Naive thymus-derived CD4-positive, alpha-beta T cell (primary cell): Measurements from ENCODE around the gene CCDC69. TPM values are rescaled to one million over a fixed set of nuclear protein-coding genes. Genes with fewer than 3 reads are reported as not detected.

ENCODE experiments used
- ATAC-seq: fragments of 150-1000 bp; cut with Tn5 transposase; 2 replicates; pipeline ENCODE4 v1.10.0; 2021; ENCODE audit warnings: mild to moderate bottlenecking, moderate library complexity
- CTCF ChIA-PET: fragments of 350-600 bp; sonication (Branson Sonifier 250); formaldehyde crosslinking; loops from one replicate; lab custom pipeline; 2021; ENCODE audit warnings: antibody characterized with exemption; lab: Charles Lee
- POLR2A ChIA-PET: fragments of 350-600 bp; sonication (Branson Sonifier 250); formaldehyde crosslinking; loops from one replicate; lab custom pipeline; 2021; ENCODE audit warnings: antibody characterized with exemption, inconsistent platforms; lab: Charles Lee
- DNase-seq, 9 donors: peaks; one replicate each; pipeline versions ENCODE4 v3.0.0 to v3.0.0-alpha.2; 2020 to 2022; ENCODE audit warnings: mixed read lengths in 1 of 9
- H3K27ac ChIP-seq: one replicate; pipeline ENCODE4 v1.7.0; 2013; ENCODE audit warnings: mild to moderate bottlenecking, low read depth, low read length, moderate library complexity
- H3K27me3 ChIP-seq, 2 donors: one replicate each; pipeline ENCODE4 v1.7.0; 2013; ENCODE audit warnings: low read length in 2 of 2, mild to moderate bottlenecking in 2 of 2, moderate library complexity in 2 of 2; ENCODE audit not compliant: control insufficient read depth in 2 of 2, insufficient read depth in 2 of 2
- H3K36me3 ChIP-seq, 3 experiments: 1 replicate in 2 of 3; 2 replicates in 1 of 3; pipeline ENCODE4 v1.7.0; 2013; ENCODE audit warnings: low read length in 3 of 3, mild to moderate bottlenecking in 3 of 3, moderate library complexity in 1 of 3; ENCODE audit not compliant: insufficient read depth in 3 of 3, control insufficient read depth in 2 of 3
- H3K4me1 ChIP-seq, 2 donors: one replicate each; pipeline ENCODE4 v1.7.0; 2013; ENCODE audit warnings: low read length in 2 of 2, mild to moderate bottlenecking in 2 of 2, moderate library complexity in 1 of 2; ENCODE audit not compliant: control insufficient read depth in 2 of 2, insufficient read depth in 2 of 2
- H3K4me3 ChIP-seq: 2 replicates; pipeline ENCODE4 v1.7.0; 2013; ENCODE audit warnings: mild to moderate bottlenecking, low read length
- H3K9me3 ChIP-seq, 3 experiments: 1 replicate in 2 of 3; 2 replicates in 1 of 3; pipeline ENCODE4 v1.7.0; 2013; ENCODE audit warnings: low read length in 3 of 3; ENCODE audit not compliant: control insufficient read depth in 2 of 3
- H3K27ac Mint-ChIP-seq, 9 donors: one replicate each; pipeline ENCODE4 v1.8.0; 2020 to 2022; ENCODE audit warnings: mixed read lengths in 9 of 9, mild to moderate bottlenecking in 8 of 9, moderate library complexity in 5 of 9, inconsistent platforms in 2 of 9
- H3K27me3 Mint-ChIP-seq, 5 donors: one replicate each; pipeline ENCODE4 v1.8.0; 2021 to 2022; ENCODE audit warnings: mixed read lengths in 5 of 5, mild to moderate bottlenecking in 1 of 5
- H3K36me3 Mint-ChIP-seq, 5 donors: one replicate each; pipeline ENCODE4 v1.8.0; 2020 to 2022; ENCODE audit warnings: mixed read lengths in 5 of 5, mild to moderate bottlenecking in 3 of 5, inconsistent platforms in 1 of 5
- H3K4me1 Mint-ChIP-seq, 7 donors: one replicate each; pipeline ENCODE4 v1.8.0; 2020 to 2022; ENCODE audit warnings: mixed read lengths in 7 of 7, mild to moderate bottlenecking in 3 of 7, inconsistent platforms in 1 of 7
- H3K4me3 Mint-ChIP-seq, 10 donors: one replicate each; pipeline ENCODE4 v1.8.0; 2020 to 2022; ENCODE audit warnings: mild to moderate bottlenecking in 10 of 10, mixed read lengths in 10 of 10, moderate library complexity in 6 of 10, inconsistent platforms in 2 of 10
- H3K9me3 Mint-ChIP-seq, 11 donors: one replicate each; pipeline ENCODE4 v1.8.0; 2020 to 2022; ENCODE audit warnings: mixed read lengths in 11 of 11, mild to moderate bottlenecking in 4 of 11, inconsistent platforms in 1 of 11, moderate library complexity in 1 of 11
- intact Hi-C, 2 donors: fragments of 100-400 bp; cut with micrococcal nuclease; formaldehyde crosslinking; loops; one replicate each; pipeline ENCODE4 v1.15.1; 2023
- polyA plus RNA-seq, 2 donors: library from polyadenylated mRNA; unstranded; fragments of 300-500 nt; fragmentation: Illumina TruSeq; gene quantifications; one replicate each; pipeline ENCODE4 v1.2.3, GENCODE V29; 2021
- total RNA-seq, 6 experiments: library from RNA in 5 of 6; stranded (reverse) in 5 of 6; gene quantifications; 1 replicate in 5 of 6; 2 replicates in 1 of 6; pipeline ENCODE4 v1.2.3 and lab custom pipeline; 2021 to 2026

The CCDC69 gene
- total RNA-seq (100 to 1,000 TPM in 1 of 5 experiments, 10 to 100 TPM in 4; 63.6 to 104 (median 94.1) TPM), polyA plus RNA-seq (100 to 1,000 TPM in 1 of 2 donors, 10 to 100 TPM in 1; 70.4 to 112 TPM), total RNA-seq (lab: John Stamatoyannopoulos, UW) (146 reads per million, percentile 90 among the genes with 10 or more reads in this experiment)

- POLR2A ChIA-PET: interaction anchor here (0.6 to 6.9 kb wide), 25 partner anchors 11 to 547 kb away, joined by 3 to 184 read pairs (median 5); partner anchors contain the start of genes G3BP1, GM2A and RBM22
- Mint-ChIP-seq H3K4me1 (peaks cover 48 to 67% (median 61%) of the 10 kb centered on the region in 7 donors), H3K27me3 (no peaks in the 10 kb centered on the region), H3K36me3 (peaks cover 0 to 38% (median 10%) of the 10 kb centered on the region in 5 donors), H3K27ac (peak within 1 kb of the TSS; percentile 87 to 98 (median 98)), H3K4me3 (peak within 1 kb of the TSS; percentile 80 to 97 (median 92)), H3K9me3 (no peaks in the 10 kb centered on the region)
- H3K27me3 ChIP-seq: no peaks in the 10 kb centered on the region
- CTCF ChIA-PET: interaction anchor here (0.6 to 4.0 kb wide), 10 partner anchors 11 to 172 kb away, joined by 3 to 19 read pairs (median 4); partner anchors contain the start of genes ANXA6 and GM2A
- H3K27ac ChIP-seq: peak within 1 kb of the TSS; percentile 93
- H3K4me3 ChIP-seq: peak within 1 kb of the TSS; percentile 95
- H3K4me1 ChIP-seq: peaks cover 51 to 56% of the 10 kb centered on the region in 2 donors
- H3K36me3 ChIP-seq: peaks cover 0 to 7% (median 0%) of the 10 kb centered on the region in 3 experiments
- no peaks in the 10 kb centered on the region for H3K9me3 ChIP-seq
- intact Hi-C loops: loop anchor here (1.0 to 5.0 kb wide), 9 partner anchors 9 to 441 kb away; partner anchors contain the start of gene ANXA6 (in 1 of the 2)
- peak; percentile 69 for ATAC-seq
- DNase-seq: peak; percentile 27 to 64 (median 47)
Observed at GRCh38 chr5:151223447-151224264, at the start of gene CCDC69. Gene CCDC69 (minus strand): TSS chr5:151224092. CDS start chr5:151223970, 122 bp downstream.

GRCh38 chr5:151271336-151271735 is 47.4 kb upstream of the CCDC69 start:
- Mint-ChIP-seq H3K4me3 (no peak overlapping the region), H3K9me3 (no peaks in the 10 kb centered on the region), H3K4me1 (no peaks in the 10 kb centered on the region), H3K27ac (no peak overlapping the region), H3K27me3 (peaks cover 0 to 8% (median 0%) of the 10 kb centered on the region in 5 donors), H3K36me3 (peaks cover 0 to 19% (median 12%) of the 10 kb centered on the region in 5 donors)
- Histone ChIP-seq H3K4me3 (no peak overlapping the region), H3K27me3 (no peaks in the 10 kb centered on the region), H3K36me3 (peaks cover 0 to 26% (median 9%) of the 10 kb centered on the region in 3 experiments), H3K9me3 (no peaks in the 10 kb centered on the region), H3K4me1 (no peaks in the 10 kb centered on the region), H3K27ac (no peak overlapping the region)
- CTCF ChIA-PET: interaction anchor here (0.6 kb wide), 1 partner anchor 1656 kb away, joined by 3 read pairs; no protein-coding TSS in a partner anchor
- peak; percentile 51 for ATAC-seq
- POLR2A ChIA-PET: no interaction called here
- no peak for DNase-seq
- intact Hi-C loops: no loop called here

- Mint-ChIP-seq H3K4me3 (no peak overlapping the region), H3K27ac (no peak overlapping the region), H3K9me3 (no peaks in the 10 kb centered on the region), H3K4me1 (no peaks in the 10 kb centered on the region), H3K36me3 (peaks cover 0 to 19% (median 12%) of the 10 kb centered on the region in 5 donors), H3K27me3 (peaks cover 0 to 5% (median 0%) of the 10 kb centered on the region in 5 donors)
- CTCF ChIA-PET: no interaction called here
- H3K36me3 ChIP-seq: peaks cover 0 to 26% (median 9%) of the 10 kb centered on the region in 3 experiments
- POLR2A ChIA-PET: no interaction called here
- intact Hi-C loops: no loop called here
- ATAC-seq (peak; percentile 69), DNase-seq (no peak)
- H3K4me3 ChIP-seq: no peak overlapping the region
- H3K4me1 ChIP-seq: no peaks in the 10 kb centered on the region
- no peak overlapping the region for H3K27ac ChIP-seq
- H3K9me3 ChIP-seq: no peaks in the 10 kb centered on the region
- H3K27me3 ChIP-seq: no peaks in the 10 kb centered on the region
Observed at GRCh38 chr5:151270599-151270998, 46.7 kb upstream of the CCDC69 start.

- CTCF ChIA-PET: no interaction called here
- H3K4me1 Mint-ChIP-seq: peaks cover 0 to 12% (median 2%) of the 10 kb centered on the region in 7 donors
- DNase-seq: no peak
- POLR2A ChIA-PET: no interaction called here
- H3K4me3 Mint-ChIP-seq: no peak overlapping the region
- intact Hi-C loops: no loop called here
- H3K27ac Mint-ChIP-seq: peak overlapping the region in 1 of 9 donors; percentile 13
- no peak for ATAC-seq
- peaks cover under 1 to 39% (median 22%) of the 10 kb centered on the region in 5 donors for H3K36me3 Mint-ChIP-seq
- H3K9me3 Mint-ChIP-seq: peaks cover 0 to 2% (median 0%) of the 10 kb centered on the region in 11 donors
- H3K36me3 ChIP-seq: peaks cover 0 to 31% (median 9%) of the 10 kb centered on the region in 3 experiments
- H3K9me3 ChIP-seq: no peaks in the 10 kb centered on the region
- H3K27me3 ChIP-seq: no peaks in the 10 kb centered on the region
- no peaks in the 10 kb centered on the region for H3K27me3 Mint-ChIP-seq
- no peak overlapping the region for H3K4me3 ChIP-seq
- H3K4me1 ChIP-seq: no peaks in the 10 kb centered on the region
- H3K27ac ChIP-seq: no peak overlapping the region
Observed at GRCh38 chr5:151267491-151268260, 43.8 kb upstream of the CCDC69 start.

GRCh38 chr5:151264113-151264512 is 40.2 kb upstream of the CCDC69 start:
- Histone ChIP-seq H3K9me3 (no peaks in the 10 kb centered on the region), H3K27ac (no peak overlapping the region), H3K4me1 (no peaks in the 10 kb centered on the region), H3K4me3 (no peak overlapping the region), H3K36me3 (peaks cover 0 to 26% (median 9%) of the 10 kb centered on the region in 3 experiments), H3K27me3 (no peaks in the 10 kb centered on the region)
- Mint-ChIP-seq H3K36me3 (peaks cover 7 to 57% (median 29%) of the 10 kb centered on the region in 5 donors), H3K27me3 (no peaks in the 10 kb centered on the region), H3K4me1 (peaks cover 0 to 12% (median 3%) of the 10 kb centered on the region in 7 donors), H3K27ac (peak overlapping the region in 4 of 9 donors; percentile 2 to 79 (median 13)), H3K9me3 (peaks cover 0 to 2% (median 0%) of the 10 kb centered on the region in 11 donors), H3K4me3 (no peak overlapping the region)
- intact Hi-C loops: no loop called here
- ChIA-PET POLR2A (no interaction called here), CTCF (interaction anchor here (1.7 kb wide), 1 partner anchor 149 kb away, joined by 5 read pairs; no protein-coding TSS in a partner anchor)
- DNase-seq: no peak
- peak; percentile 68 for ATAC-seq

GRCh38 chr5:151262532-151262931 is 38.6 kb upstream of the CCDC69 start:
- Mint-ChIP-seq H3K36me3 (peaks cover 7 to 55% (median 26%) of the 10 kb centered on the region in 5 donors), H3K4me1 (peaks cover 2 to 20% (median 12%) of the 10 kb centered on the region in 7 donors), H3K9me3 (peaks cover 0 to 2% (median 0%) of the 10 kb centered on the region in 11 donors), H3K27ac (no peak overlapping the region), H3K4me3 (no peak overlapping the region), H3K27me3 (no peaks in the 10 kb centered on the region)
- peaks cover 0 to 17% (median 9%) of the 10 kb centered on the region in 3 experiments for H3K36me3 ChIP-seq
- DNase-seq (no peak), ATAC-seq (no peak)
- no peaks in the 10 kb centered on the region for H3K9me3 ChIP-seq
- intact Hi-C loops: no loop called here
- H3K4me1 ChIP-seq: no peaks in the 10 kb centered on the region
- H3K4me3 ChIP-seq: no peak overlapping the region
- H3K27ac ChIP-seq: no peak overlapping the region
- CTCF ChIA-PET: no interaction called here
- no peaks in the 10 kb centered on the region for H3K27me3 ChIP-seq
- POLR2A ChIA-PET: interaction anchor here (0.5 to 0.7 kb wide), 2 partner anchors 26 to 367 kb away, joined by 3 read pairs; no protein-coding TSS in a partner anchor
